ENCODE data around the gene FERMT3.

Gene FERMT3

DNA sequence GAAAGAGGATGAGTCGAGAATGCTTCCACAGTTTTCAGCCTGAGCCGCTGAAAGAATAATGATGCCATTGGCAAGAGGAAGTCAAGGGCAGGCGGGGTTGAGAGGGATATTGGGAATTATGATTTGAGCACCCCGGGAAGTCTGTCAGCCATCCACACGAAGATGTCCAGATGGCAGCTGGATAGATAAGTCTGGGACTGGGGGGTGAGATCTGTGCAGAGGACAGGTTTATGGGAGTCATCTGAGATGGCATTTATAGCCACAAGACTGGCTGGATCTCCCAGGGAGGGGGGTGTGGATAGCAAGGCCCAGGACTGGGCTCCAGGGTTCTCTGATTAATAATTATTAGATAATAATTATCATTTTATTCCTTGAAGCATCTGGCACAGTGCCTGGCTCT is 25.6 kb upstream of the FERMT3 start:
- H3K4me3 ChIP-seq (ENCODE audit: low read depth in 1 of 2, low read length in 2 of 2), result no peak overlapping the region

DNA sequence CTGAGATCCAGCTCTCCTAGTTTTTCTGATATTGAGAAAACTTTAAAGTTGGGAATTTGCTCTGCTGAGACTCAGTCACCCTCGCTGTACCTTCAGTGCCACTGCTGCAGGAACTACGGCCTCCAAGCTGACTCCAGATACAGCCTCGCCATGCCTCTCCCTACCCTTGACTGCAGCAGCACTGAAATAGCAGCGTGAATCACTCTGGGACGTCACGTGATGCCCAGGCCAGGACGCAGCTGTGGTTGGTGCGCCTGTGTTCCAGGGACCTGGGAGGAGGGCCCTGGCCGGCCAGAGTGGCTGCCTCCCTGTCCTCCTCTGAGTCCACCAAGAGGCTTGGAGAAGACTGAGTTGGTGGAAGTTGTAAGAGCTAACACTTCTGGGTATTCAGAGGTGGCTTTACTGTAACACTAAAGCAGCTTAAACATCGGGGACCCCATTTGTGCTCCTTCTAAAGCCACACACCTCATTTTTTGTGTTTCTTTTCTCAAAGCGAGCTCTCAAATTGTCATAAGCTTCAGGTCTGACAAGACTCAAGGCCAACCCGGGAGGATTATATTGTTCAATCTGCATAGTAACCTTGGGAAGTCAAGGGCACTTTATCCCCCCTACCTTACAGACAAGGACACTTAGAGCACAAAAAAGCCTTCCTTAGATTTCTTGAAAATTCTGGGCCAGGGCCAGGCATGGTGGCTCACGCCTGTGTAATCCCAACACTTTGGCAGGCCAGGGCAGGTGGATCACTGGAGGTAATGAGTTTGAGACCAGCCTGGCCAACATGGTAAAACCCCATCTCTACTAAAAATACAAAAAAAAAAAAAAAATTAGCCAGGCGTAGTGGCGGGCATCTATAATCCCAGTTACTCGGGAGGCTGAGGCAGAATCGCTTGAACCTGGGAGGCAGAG is 24.8 kb upstream of the FERMT3 start:
- TF ChIP-seq, protein P1, sequence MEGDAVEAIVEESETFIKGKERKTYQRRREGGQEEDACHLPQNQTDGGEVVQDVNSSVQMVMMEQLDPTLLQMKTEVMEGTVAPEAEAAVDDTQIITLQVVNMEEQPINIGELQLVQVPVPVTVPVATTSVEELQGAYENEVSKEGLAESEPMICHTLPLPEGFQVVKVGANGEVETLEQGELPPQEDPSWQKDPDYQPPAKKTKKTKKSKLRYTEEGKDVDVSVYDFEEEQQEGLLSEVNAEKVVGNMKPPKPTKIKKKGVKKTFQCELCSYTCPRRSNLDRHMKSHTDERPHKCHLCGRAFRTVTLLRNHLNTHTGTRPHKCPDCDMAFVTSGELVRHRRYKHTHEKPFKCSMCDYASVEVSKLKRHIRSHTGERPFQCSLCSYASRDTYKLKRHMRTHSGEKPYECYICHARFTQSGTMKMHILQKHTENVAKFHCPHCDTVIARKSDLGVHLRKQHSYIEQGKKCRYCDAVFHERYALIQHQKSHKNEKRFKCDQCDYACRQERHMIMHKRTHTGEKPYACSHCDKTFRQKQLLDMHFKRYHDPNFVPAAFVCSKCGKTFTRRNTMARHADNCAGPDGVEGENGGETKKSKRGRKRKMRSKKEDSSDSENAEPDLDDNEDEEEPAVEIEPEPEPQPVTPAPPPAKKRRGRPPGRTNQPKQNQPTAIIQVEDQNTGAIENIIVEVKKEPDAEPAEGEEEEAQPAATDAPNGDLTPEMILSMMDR (IDR thresholded peaks at IDR 0.05; ENCODE audit: borderline replicate concordance, extremely low read depth, low read length, poor library complexity, severe bottlenecking), result no peak
- no peak for TF ChIP-seq EZH2 (IDR thresholded peaks at IDR 0.05; ENCODE audit: borderline replicate concordance, low read depth, low read length, severe bottlenecking)
- peaks cover 8% of the 10 kb centered on the region for H3K36me3 ChIP-seq (ENCODE audit: insufficient read depth, low read length)
- no peak for DNase-seq
- no peak for ATAC-seq (ENCODE audit: insufficient read depth, low read depth)
- H3K9me3 ChIP-seq (ENCODE audit: insufficient read depth, low read length, severe bottlenecking), result no peaks in the 10 kb centered on the region
- no peak overlapping the region for H3K4me3 ChIP-seq (ENCODE audit: low read depth in 1 of 2, low read length in 2 of 2)
- H3K9ac ChIP-seq (ENCODE audit: low read depth, low read length), result no peak overlapping the region
- H3K4me1 ChIP-seq (ENCODE audit: insufficient read depth, low read length), result peaks cover 26% of the 10 kb centered on the region
- H3K4me2 ChIP-seq (ENCODE audit: insufficient read depth, low read length), result peak overlapping the region; percentile 18; the same call in 1 of the 2 replicates
- no peak overlapping the region for H2AFZ ChIP-seq (ENCODE audit: low read depth, low read length)
- no peaks in the 10 kb centered on the region for H3K27me3 ChIP-seq (ENCODE audit: insufficient read depth, low read length, poor library complexity)
- no peak overlapping the region for H3K27ac ChIP-seq (ENCODE audit: low read length)
- H3K79me2 ChIP-seq (ENCODE audit: insufficient read depth, low read length), result peaks cover 23% of the 10 kb centered on the region
- H4K20me1 ChIP-seq (ENCODE audit: insufficient read depth, low read length), result peaks cover 2% of the 10 kb centered on the region; the same call in 1 of the 2 replicates

More for the DNA sequence above, 25.6 kb upstream of the FERMT3 start:
- H3K4me1 ChIP-seq (ENCODE audit: insufficient read depth, low read length), result peaks cover 26% of the 10 kb centered on the region
- H3K9me3 ChIP-seq (ENCODE audit: insufficient read depth, low read length, severe bottlenecking), result no peaks in the 10 kb centered on the region
- no peak overlapping the region for H3K4me2 ChIP-seq (ENCODE audit: insufficient read depth, low read length)
- ATAC-seq (ENCODE audit: insufficient read depth, low read depth), result no peak
- peaks cover 23% of the 10 kb centered on the region for H3K79me2 ChIP-seq (ENCODE audit: insufficient read depth, low read length)
- H3K27ac ChIP-seq (ENCODE audit: low read length), result no peak overlapping the region
- H3K27me3 ChIP-seq (ENCODE audit: insufficient read depth, low read length, poor library complexity), result no peaks in the 10 kb centered on the region
- no peak overlapping the region for H2AFZ ChIP-seq (ENCODE audit: low read depth, low read length)
- DNase-seq, result no peak
- H3K36me3 ChIP-seq (ENCODE audit: insufficient read depth, low read length), result peaks cover 8% of the 10 kb centered on the region
- no peak for TF ChIP-seq EZH2 (IDR thresholded peaks at IDR 0.05; ENCODE audit: borderline replicate concordance, low read depth, low read length, severe bottlenecking)
- TF ChIP-seq, protein P1 (IDR thresholded peaks at IDR 0.05; ENCODE audit: borderline replicate concordance, extremely low read depth, low read length, poor library complexity, severe bottlenecking), result no peak
- H4K20me1 ChIP-seq (ENCODE audit: insufficient read depth, low read length), result peaks cover 2% of the 10 kb centered on the region; the same call in 1 of the 2 replicates
- H3K9ac ChIP-seq (ENCODE audit: low read depth, low read length), result no peak overlapping the region

DNA sequence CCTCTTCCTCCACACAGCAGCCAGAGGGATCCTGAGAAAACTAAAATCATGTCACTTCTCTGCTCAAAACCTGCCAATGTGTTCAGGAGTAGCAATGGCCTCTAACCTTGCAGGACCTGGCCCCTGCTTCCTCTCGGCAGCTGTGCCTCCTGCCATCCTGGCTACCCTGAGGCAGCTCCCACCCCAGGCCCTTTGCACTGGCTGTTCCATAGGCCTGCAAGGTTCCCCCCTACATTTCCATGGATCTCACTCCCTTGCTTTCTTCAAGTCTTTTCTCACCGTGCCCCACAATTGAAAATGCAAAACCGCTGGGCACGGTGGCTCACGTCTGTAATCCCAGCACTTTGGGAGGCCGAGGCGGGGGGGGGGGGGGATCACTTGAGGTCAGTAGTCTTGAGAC is 22.6 kb upstream of the FERMT3 start:
- Histone ChIP-seq H3K4me1 (ENCODE audit: insufficient read depth, low read length) (peaks cover 26% of the 10 kb centered on the region), H3K27ac (ENCODE audit: low read length) (no peak overlapping the region), H3K4me3 (ENCODE audit: low read depth in 1 of 2, low read length in 2 of 2) (peak overlapping the region in 1 of 2 experiments; percentile 86; a peak in 2 of 4 replicates), H3K27me3 (ENCODE audit: insufficient read depth, low read length, poor library complexity) (no peaks in the 10 kb centered on the region), H3K9ac (ENCODE audit: low read depth, low read length) (peak overlapping the region; percentile 90; the same call in 1 of the 2 replicates), H3K9me3 (ENCODE audit: insufficient read depth, low read length, severe bottlenecking) (no peaks in the 10 kb centered on the region), H3K79me2 (ENCODE audit: insufficient read depth, low read length) (peaks cover 23% of the 10 kb centered on the region), H4K20me1 (ENCODE audit: insufficient read depth, low read length) (peaks cover 2% of the 10 kb centered on the region), H3K4me2 (ENCODE audit: insufficient read depth, low read length) (peak overlapping the region; percentile 95), H2AFZ (ENCODE audit: low read depth, low read length) (no peak overlapping the region), H3K36me3 (ENCODE audit: insufficient read depth, low read length) (peaks cover 16% of the 10 kb centered on the region)
- no peak for ATAC-seq (ENCODE audit: insufficient read depth, low read depth)
- no peak for TF ChIP-seq EZH2 (IDR thresholded peaks at IDR 0.05; ENCODE audit: borderline replicate concordance, low read depth, low read length, severe bottlenecking)
- TF ChIP-seq, protein P1 (IDR thresholded peaks at IDR 0.05; ENCODE audit: borderline replicate concordance, extremely low read depth, low read length, poor library complexity, severe bottlenecking), result no peak
- no peak for DNase-seq
